ENCODE results near the gene DCP2.

The DCP2 gene

GRCh38 chr5:112965733-112966306, 10.8 kb upstream of the DCP2 start:
- no peak for DNase-seq

GRCh38 chr5:112967520-112968083, 9.0 kb upstream of the DCP2 start:
- DNase-seq, result no peak

- DNase-seq, result no peak
Observed at GRCh38 chr5:112968411-112969106, 8.0 kb upstream of the DCP2 start.

- DNase-seq, result no peak
Observed at GRCh38 chr5:112971276-112971675, 5.3 kb upstream of the DCP2 start.

GRCh38 chr5:112973036-112973435, 3.6 kb upstream of the DCP2 start:
- DNase-seq, result no peak

- DNase-seq, result no peak
Observed at GRCh38 chr5:112973904-112974303, 2.7 kb upstream of the DCP2 start.

GRCh38 chr5:112974901-112975300, 1.7 kb upstream of the DCP2 start:
- no peak for DNase-seq

- DNase-seq, result no peak
Observed at GRCh38 chr5:112975721-112976431, 722 bp upstream of the DCP2 start.

- no peak for DNase-seq
Observed at GRCh38 chr5:112977440-112977861, 853 bp downstream of the DCP2 start.

- DNase-seq, result no peak
Observed at GRCh38 chr5:112978836-112979235, 2.2 kb downstream of the DCP2 start.

GRCh38 chr5:112979723-112980122, 3.1 kb downstream of the DCP2 start:
- no peak for DNase-seq

- no peak for DNase-seq
Observed at GRCh38 chr5:112983363-112983762, 6.8 kb downstream of the DCP2 start.

- DNase-seq, result no peak
Observed at GRCh38 chr5:112986224-112986623, 9.6 kb downstream of the DCP2 start.

GRCh38 chr5:112995764-112996618, 19.4 kb downstream of the DCP2 start:
- peak in 47 of 56 donors; percentile 1 to 86 (median 22) for DNase-seq

GRCh38 chr5:112996830-112997374, 20.3 kb downstream of the DCP2 start:
- DNase-seq, result no peak

- DNase-seq, result no peak
Observed at GRCh38 chr5:112998296-112998695, 21.7 kb downstream of the DCP2 start.

- DNase-seq, result no peak
Observed at GRCh38 chr5:113000466-113000865, 23.9 kb downstream of the DCP2 start.

GRCh38 chr5:113002423-113002822, 25.8 kb downstream of the DCP2 start:
- no peak for DNase-seq

- DNase-seq, result no peak
Observed at GRCh38 chr5:113003763-113004162, 27.2 kb downstream of the DCP2 start.

- DNase-seq, result no peak
Observed at GRCh38 chr5:113005454-113005853, 28.9 kb downstream of the DCP2 start.
